ENCODE data around the gene ZSWIM1.

GRCh38 chr20:45841407-45842129 lies 39.5 kb upstream of the ZSWIM1 start:
- TF ChIP-seq EZH2phosphoT487 (IDR thresholded peaks at IDR 0.05; ENCODE audit: insufficient read depth, low read depth) (no peak), EZH2 (IDR thresholded peaks at IDR 0.05; ENCODE audit: insufficient read depth, poor library complexity, severe bottlenecking) (no peak)

Data from GM23248 (cell line).